GM21447 (cell line): Measurements from ENCODE around the gene ORM1.

Source experiments
- ATAC-seq: cut with Tn5 transposase; IDR thresholded peaks from one replicate; pipeline ENCODE4 v1.9.1; 2021; ENCODE audit not compliant: unreplicated experiment

ORM1 gene

DNA sequence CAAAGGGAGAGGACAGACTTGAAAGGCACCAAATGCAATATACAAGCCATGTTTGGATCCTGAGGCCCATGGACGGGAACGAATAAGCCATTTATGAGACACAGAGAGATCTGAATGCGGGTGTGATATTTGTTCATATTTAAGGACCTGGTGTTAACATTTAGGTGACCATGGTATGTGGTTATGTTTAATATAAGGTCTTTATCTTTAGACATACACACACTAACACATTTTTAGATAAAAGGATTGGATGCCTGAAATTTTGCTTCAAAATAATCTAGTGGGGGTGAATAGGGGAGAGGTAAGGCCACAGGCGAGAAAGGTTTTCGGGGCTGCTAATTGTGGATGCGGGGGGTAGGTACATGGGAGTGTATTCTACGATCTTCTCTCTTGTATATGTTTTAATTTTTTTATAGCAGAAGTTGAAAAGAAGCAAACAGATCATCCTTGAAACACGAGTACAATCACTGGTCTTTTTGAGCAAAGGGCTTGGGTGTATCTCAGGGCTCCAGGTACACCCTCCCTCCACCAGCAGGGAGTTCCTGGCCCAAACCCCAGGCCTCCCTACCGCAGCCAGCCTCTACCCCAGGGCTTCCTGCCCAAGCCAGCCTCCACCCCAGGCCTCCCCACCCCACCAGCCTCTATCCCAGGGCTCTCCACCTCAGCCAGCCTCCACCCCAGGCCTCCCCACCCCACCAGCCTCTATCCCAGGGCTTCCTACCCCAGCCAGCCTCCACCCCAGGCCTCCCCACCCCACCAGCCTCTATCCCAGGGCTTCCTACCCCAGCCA lies 52.7 kb downstream of the ORM1 start:
- no peak for ATAC-seq
